ENCODE results near the gene INHBC. TPM values are rescaled to one million over a fixed set of nuclear protein-coding genes. Genes with fewer than 3 reads are reported as not detected.
A peak's percentile ranks its signal among the peaks of the same experiment; 100 is the strongest.

Gene INHBC
- total and polyA plus RNA-seq, 2 donors (not counting 1 experiment from before 2014, with no cell fraction given) = 0.17 to 0.31 TPM

DNA sequence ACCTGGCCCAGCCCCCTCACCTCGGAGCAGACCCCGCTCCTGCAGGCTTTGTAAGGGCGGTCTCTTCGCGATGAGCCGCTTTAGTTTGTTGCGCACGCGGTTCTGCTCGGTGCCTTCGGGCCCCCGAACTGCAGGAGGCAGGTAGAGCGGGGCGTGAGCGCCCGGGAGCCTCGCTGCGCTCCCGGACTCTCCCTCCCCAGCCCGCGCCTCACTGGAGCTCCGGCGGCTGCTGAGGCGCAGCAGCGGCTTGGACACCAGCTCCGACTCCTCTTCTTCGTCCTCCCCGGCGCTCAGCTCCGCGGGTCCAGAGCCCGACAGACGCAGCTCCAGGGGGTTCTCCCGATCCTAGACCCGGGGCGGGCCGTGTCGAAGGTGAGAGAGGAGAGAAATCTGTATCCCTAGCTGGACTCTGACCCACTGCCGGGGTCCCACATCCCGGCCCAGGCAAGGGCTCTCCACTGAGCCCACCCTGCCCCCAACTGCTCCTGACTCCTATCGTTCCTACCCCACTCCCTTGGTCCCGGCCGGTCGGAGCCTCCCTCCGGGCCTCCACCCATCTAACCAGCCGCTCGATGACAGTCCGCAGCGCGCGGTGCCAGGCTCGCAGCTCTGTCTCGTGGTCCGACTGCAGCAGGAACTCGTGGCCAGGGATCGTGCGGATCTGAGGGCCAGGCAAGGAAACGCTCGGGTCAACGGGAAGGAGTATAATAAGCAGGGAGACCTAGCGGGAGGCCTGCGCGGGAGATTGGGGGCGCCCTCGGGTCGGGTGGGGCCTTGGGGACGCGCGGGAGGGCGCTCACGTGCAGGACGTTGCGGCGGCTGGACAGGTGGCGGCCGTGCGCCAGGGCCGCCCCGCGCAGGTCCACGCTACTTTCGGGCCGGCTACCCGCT, 40.9 kb downstream of the INHBC start:
- peak overlapping the region; percentile 99 for H3K4me3 Mint-ChIP-seq
- peaks cover 23% of the 10 kb centered on the region for H4K20me1 ChIP-seq (ENCODE audit: control insufficient read depth, insufficient read depth, low read length, poor library complexity, severe bottlenecking)
- intact Hi-C loops (cut with micrococcal nuclease) = loop anchor here (1.0 to 5.0 kb wide), 2 partner anchors 13 to 147 kb away; no protein-coding TSS in a partner anchor
- no peak for TF ChIP-seq EZH2 (IDR thresholded peaks at IDR 0.05; ENCODE audit: borderline replicate concordance, insufficient read depth, low read depth, low read length, poor library complexity, severe bottlenecking)
- TF ChIP-seq, protein P1, sequence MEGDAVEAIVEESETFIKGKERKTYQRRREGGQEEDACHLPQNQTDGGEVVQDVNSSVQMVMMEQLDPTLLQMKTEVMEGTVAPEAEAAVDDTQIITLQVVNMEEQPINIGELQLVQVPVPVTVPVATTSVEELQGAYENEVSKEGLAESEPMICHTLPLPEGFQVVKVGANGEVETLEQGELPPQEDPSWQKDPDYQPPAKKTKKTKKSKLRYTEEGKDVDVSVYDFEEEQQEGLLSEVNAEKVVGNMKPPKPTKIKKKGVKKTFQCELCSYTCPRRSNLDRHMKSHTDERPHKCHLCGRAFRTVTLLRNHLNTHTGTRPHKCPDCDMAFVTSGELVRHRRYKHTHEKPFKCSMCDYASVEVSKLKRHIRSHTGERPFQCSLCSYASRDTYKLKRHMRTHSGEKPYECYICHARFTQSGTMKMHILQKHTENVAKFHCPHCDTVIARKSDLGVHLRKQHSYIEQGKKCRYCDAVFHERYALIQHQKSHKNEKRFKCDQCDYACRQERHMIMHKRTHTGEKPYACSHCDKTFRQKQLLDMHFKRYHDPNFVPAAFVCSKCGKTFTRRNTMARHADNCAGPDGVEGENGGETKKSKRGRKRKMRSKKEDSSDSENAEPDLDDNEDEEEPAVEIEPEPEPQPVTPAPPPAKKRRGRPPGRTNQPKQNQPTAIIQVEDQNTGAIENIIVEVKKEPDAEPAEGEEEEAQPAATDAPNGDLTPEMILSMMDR (IDR thresholded peaks at IDR 0.05) = no peak
- no peaks in the 10 kb centered on the region for H3K27me3 Mint-ChIP-seq
- peaks cover 54 to 76% of the 10 kb centered on the region in 2 donors for H3K4me1 ChIP-seq (ENCODE audit: control insufficient read depth in 2 of 2, insufficient read depth in 2 of 2, low read length in 2 of 2)
- DNase-seq = no peak
- peaks cover 2 to 44% of the 10 kb centered on the region in 2 experiments for H3K36me3 ChIP-seq (replicated peaks in 1 of 2; ENCODE audit: control extremely low read depth in 1 of 2, control insufficient read depth in 1 of 2, extremely low read depth in 1 of 2, insufficient read depth in 2 of 2, low read length in 1 of 2)
- peak overlapping the region; percentile 95 for H3K4me2 ChIP-seq (replicated peaks; ENCODE audit: low read depth, low read length, poor library complexity, severe bottlenecking)
- ChIA-PET CTCF (interaction anchor here (1.0 to 10.4 kb wide), 8 partner anchors 9 to 22 kb away, joined by 3 to 166 read pairs (median 6); partner anchors contain the start of genes GLI1, INHBE and MARS1), POLR2A (interaction anchor here (0.5 to 5.3 kb wide), 5 partner anchors 13 to 234 kb away, joined by 3 to 39 read pairs (median 3); no protein-coding TSS in a partner anchor)
- H2AFZ ChIP-seq (ENCODE audit: insufficient read depth, low read depth, low read length, poor library complexity, severe bottlenecking) = peak overlapping the region; percentile 43
- 61% methylated on average over 79 of the region's 84 CpGs for WGBS (ENCODE audit: insufficient coverage)
- peaks cover 76% of the 10 kb centered on the region for H3K4me1 Mint-ChIP-seq
- H3K9ac ChIP-seq (ENCODE audit: low read length) = peak overlapping the region; percentile 88
- peak overlapping the region; percentile 6 to 90 (median 82) for H3K4me3 ChIP-seq (ENCODE audit: control extremely low read depth in 1 of 5, extremely low read depth in 1 of 5, insufficient read depth in 1 of 5, low read depth in 2 of 5, low read length in 4 of 5)
- no peaks in the 10 kb centered on the region for H3K27me3 ChIP-seq (replicated peaks in 1 of 4; ENCODE audit: control extremely low read depth in 1 of 4, control insufficient read depth in 3 of 4, insufficient read depth in 4 of 4, low read length in 3 of 4)
- H3K27ac Mint-ChIP-seq = peak overlapping the region; percentile 98
- no peak for ATAC-seq (ENCODE audit: low read depth)
- no peaks in the 10 kb centered on the region for H3K9me3 Mint-ChIP-seq (ENCODE audit: insufficient read depth)
- no peaks in the 10 kb centered on the region for H3K9me3 ChIP-seq (ENCODE audit: control extremely low read depth in 1 of 3, control insufficient read depth in 2 of 3, insufficient read depth in 1 of 3, low read length in 2 of 3)
- peaks cover 67% of the 10 kb centered on the region for H3K79me2 ChIP-seq (ENCODE audit: control insufficient read depth, insufficient read depth, low read length)
- H3K27ac ChIP-seq (ENCODE audit: low read length in 2 of 2) = peak overlapping the region; percentile 91 to 99

Measured in B cell (primary cell).